ENCODE measurements around the gene TMEM50B.
"Not testable (repeated sequence)": the region's sequence is repeated elsewhere in the genome, so short reads cannot be mapped to it uniquely, and the experiment has no call there.

Gene TMEM50B

GRCh38 chr21:33425825-33426224, 53.9 kb downstream of the TMEM50B start:
- DNase-seq = no peak

- DNase-seq = no peak
These were observed 55.6 kb downstream of the TMEM50B start for GRCh38 chr21:33424214-33424613.

GRCh38 chr21:33421713-33422393, 57.9 kb downstream of the TMEM50B start:
- no peak for DNase-seq

GRCh38 chr21:33419538-33420123, 60.1 kb downstream of the TMEM50B start:
- DNase-seq = no peak

GRCh38 chr21:33418691-33419090, 61.1 kb downstream of the TMEM50B start:
- no peak for DNase-seq

- no peak for DNase-seq
These were observed 64.8 kb downstream of the TMEM50B start for GRCh38 chr21:33414926-33415325.

GRCh38 chr21:33414068-33414467, 65.7 kb downstream of the TMEM50B start:
- no peak for DNase-seq

- no peak for DNase-seq
These were observed 66.8 kb downstream of the TMEM50B start for GRCh38 chr21:33412832-33413519.

GRCh38 chr21:33412439-33412831, 67.3 kb downstream of the TMEM50B start:
- not testable (repeated sequence) for DNase-seq

GRCh38 chr21:33411949-33412430, 67.8 kb downstream of the TMEM50B start:
- no peak for DNase-seq

- no peak for DNase-seq
These were observed 73.3 kb downstream of the TMEM50B start for GRCh38 chr21:33406493-33406892.

- DNase-seq = peak; percentile 44
These were observed 75.8 kb downstream of the TMEM50B start for GRCh38 chr21:33403786-33404585.

GRCh38 chr21:33403128-33403785, 76.5 kb downstream of the TMEM50B start, which contains the start of gene IFNGR2:
Gene IFNGR2 (plus strand): TSS chr21:33403413. CDS start chr21:33403544, 131 bp downstream.
- no peak for DNase-seq

- no peak for DNase-seq
These were observed 77.5 kb downstream of the TMEM50B start for GRCh38 chr21:33402001-33402979.

GRCh38 chr21:33401630-33401992, 78.2 kb downstream of the TMEM50B start:
- no peak for DNase-seq
